CD4-positive, alpha-beta T cell treated with Interleukin-17A for 4 hours (primary cell): ENCODE results near the gene ADARB2.

Experiments
- DNase-seq: peaks from one replicate; pipeline ENCODE4 v3.0.0-alpha.2; 2020; ENCODE audit warnings: mixed read lengths

Gene ADARB2

DNA sequence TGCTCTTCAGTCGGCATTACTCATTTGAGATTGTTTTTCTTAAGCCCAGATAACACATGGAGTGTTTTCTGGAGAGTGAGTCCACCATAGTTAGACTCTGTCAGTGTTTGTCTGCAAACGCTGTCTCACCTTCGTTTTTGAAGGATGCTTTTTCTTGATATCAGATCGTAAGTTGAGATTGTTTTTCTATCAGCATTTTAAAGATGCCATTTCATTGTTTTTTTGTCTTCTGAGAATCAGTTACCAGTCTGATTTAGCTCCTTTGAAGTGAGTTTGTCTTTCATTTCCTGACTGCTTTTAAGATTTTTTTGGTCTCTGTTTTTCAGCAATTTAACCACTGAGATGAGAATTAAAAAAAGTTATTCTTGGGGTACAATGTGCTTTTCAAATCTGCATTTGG is 543.8 kb downstream of the ADARB2 start:
- no peak for DNase-seq

- DNase-seq = no peak
Observed at GRCh38 chr10:1191752-1192151, 545.6 kb downstream of the ADARB2 start.

DNA sequence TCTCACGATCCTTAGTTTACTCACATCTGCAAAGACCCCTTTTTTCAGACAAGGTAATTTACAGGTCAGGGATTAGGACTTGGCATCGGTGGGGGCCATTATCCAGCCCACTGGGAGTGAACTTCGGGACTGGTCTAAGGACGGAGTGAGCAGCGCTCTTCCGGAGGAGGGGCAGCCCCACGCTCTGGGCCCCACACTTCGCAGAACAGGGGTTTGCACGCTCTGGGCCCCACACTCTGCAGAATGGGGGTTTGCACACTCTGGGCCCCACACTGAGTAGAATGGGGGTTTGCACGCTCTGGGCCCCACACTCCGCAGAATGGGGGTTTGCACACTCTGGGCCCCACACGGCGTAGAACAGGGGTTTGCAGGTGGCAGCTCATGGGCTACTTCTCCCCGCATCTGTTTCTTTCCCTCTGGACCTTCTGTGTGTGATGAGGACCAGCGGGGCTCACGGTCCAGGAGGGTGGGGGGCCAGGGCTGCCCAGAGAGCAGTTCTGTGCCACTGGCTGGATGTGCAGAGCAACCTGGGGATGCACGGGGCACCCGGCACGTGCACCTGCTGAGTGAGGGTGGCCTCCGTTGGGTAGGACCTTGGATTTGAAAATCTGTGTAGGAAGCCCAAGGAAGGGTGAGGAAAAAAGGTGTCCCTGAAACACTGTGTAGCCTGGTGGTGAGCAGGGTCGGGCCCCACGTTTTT is 546.4 kb downstream of the ADARB2 start:
- DNase-seq = no peak

DNA sequence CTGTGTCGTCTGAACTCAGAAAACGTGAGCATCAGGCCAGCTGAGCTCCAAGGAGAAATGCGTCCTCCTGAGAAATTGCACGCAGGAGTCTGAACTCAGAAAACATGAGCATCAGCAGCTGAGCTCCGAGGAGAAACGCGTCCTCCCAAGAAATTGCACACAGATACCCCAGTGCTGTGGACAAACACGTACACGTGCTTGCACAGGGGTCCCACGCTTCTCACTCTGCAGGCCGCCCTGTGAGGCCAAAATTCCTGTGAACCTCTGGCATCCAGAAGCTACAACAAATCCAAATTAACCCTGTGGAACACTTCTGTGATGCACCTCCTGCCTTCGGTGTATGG is 547.3 kb downstream of the ADARB2 start:
- DNase-seq = no peak

DNA sequence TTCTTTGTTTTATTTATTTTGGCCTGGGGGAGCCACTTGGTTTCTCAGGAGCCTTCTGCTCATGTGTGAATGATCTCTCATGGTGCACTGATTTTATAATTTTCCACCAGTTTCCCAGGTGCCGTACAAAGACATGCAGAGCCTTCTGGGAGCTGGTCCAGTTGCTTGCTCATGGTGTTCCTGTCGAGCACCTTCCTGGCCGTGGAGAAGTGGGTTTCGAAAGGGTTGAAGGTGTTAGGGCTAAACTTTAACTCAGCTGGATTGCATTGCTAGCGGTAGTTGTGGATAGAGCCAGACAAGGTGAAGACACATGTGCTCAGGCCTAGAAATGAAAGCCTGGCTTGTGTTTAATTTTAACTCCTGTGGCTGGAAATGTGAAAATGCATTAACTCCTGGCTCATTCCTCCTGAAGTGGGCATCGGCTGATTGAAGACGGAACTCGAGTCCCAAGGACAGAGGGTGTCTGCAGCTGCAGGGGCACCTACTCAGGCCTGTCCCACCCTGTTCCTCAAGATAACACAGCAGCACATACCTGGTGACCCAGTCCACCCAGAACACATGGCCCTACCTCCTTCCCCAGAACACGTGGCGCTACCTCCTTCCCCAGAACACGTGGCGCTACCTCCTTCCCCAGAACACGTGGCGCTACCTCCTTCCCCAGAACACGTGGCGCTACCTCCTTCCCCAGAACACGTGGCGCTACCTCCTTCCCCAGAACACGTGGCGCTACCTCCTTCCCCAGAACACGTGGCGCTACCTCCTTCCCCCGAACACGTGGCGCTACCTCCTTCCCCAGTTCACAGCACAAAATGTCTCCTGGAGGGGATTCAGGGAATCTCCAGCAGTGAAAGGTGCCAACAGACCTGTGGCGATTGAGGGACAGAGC is 547.9 kb downstream of the ADARB2 start:
- DNase-seq = no peak

DNA sequence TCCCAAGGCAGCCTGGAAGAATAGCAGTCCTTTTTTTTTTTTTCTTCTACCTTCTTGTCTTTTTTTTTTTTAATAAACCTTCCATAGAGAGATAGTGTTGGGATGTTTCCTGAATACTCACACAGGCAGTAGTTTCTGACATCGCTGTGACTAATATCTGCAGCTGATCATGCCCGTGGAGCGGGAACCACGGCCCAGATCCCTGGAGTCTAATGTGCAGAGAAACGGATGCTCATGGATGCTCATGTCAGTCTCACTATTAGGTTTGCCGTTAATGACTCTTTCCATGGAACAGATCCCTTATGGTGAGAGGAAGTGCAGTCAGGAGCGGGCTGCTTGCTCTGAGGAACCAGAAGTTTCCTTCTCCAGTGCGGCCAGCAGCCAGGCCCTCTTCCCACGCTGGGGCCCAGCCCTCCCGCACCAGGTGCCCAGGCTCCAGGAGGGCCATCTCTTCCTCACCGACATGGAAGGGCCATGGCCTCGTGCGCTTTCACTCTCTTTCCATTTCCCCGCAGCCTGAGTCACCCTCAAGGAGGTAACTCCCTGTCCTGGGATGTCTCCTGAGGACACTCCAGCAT is 548.7 kb downstream of the ADARB2 start:
- DNase-seq = no peak

DNA sequence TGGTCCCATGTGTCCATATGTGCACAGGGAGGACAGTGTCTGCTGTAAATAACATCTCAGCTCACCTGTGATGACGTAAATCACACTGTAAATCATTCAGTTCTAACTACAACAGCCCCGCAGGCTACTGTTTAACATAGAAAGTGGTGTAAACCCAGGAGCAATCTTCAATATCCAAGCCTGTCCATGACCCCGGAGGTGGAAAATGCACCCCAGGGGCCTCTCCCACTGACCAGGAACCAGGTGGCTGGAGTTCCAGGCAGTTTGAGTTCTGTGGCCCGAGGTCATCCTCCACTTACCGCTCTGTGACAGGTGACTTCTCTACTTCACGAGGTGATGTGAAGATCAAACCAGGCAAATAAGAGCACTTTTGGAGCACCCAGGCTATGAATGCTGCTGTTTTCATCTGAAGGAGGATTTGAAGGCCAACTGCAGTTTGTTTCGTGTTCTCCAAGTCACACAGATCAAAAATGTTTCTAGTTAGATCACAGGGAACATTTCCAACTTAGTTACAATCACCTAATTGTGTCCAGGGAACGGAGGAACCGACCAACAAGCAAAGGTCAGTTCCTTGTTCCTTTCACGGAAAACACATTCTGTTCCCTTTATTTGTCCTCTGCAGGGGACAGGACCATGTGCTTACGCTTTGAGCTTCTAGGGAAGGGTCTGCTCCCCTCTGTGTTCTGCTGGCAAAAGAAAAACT is 549.3 kb downstream of the ADARB2 start:
- DNase-seq = no peak

DNA sequence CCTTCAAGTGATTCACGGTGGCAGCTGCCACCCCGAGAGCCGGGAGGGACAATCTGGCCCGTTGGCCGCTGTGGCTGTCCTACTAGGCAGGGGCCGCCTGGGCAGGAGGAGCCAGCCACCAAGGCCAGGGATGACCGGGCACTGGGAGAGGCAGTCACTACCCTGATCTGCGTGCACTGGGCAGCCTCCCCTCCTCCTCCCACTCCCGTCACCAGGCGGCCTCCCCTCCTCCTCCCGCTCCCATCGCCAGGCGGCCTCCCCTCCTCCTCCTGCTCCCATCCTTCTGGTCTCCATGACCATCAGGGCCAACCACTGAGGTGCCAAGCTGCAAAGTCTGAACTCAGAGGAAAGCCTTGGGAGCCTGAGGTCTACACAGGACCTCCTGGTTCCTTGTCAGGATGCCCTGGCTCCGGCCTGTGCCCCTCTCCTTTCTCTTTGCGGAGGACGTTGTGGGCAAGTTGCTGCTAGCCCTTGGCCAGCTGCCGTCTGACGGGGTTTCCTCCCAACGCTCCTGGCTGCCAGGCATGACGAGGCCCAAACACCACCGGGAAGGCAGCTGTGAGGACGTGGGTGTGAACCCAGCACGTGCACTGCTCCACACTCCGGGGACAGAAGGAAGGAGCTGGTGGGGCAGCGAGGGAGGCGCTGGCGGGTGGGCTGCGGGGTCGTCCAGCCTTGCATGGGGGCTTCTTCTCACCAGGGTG is 550.0 kb downstream of the ADARB2 start:
- DNase-seq = no peak

- DNase-seq = no peak
Observed at GRCh38 chr10:1186683-1186990, 550.7 kb downstream of the ADARB2 start.

GRCh38 chr10:1185911-1186682 is 551.2 kb downstream of the ADARB2 start:
- DNase-seq = no peak

DNA sequence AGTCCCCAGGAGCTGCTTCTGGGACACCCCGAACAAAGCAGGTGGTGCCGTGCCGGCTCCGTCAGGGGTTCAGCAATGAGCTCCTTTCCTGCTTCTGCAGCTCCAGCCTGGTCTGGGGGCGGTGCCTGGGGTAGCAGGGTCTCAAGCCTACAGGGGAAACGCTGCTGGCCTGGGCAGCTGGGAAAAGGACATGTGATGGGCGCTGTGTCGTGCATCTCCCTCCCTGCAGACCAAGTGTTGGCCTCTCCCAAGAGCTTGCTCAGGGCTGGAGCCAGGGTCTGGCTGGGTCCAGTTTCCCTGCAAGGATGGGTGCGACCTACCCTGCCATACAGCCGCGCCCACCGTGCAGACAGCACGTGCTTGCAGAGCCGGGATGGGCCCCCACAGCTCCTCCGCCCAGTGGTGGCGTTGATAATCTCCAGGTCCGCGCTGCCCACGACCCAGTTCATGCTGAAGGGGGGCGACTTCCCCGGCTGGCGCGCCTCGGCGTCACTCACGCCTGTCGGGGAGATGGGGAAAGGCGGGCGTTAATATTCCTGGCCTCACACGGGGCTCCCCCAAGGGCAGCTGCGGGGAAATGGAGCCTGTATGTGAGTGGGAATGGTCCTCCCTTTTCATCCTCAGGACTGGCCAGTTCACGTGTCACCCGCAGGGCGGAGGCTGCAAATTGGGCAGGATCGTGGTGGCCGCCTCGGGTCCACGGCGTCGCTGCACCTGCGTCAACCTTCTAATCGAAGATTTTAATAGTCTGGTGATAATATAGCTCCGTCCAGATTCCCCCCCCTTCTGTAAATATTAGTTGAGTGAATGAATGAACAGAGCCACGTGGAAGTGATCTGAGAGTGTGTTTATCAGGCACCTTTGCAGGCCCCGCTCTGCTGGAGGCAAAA is 552.5 kb downstream of the ADARB2 start:
- no peak for DNase-seq

GRCh38 chr10:1183701-1184100 is 553.6 kb downstream of the ADARB2 start:
- no peak for DNase-seq

- no peak for DNase-seq
Observed at GRCh38 chr10:1183033-1183396, 554.3 kb downstream of the ADARB2 start.

- no peak for DNase-seq
Observed at GRCh38 chr10:1182280-1183032, 554.9 kb downstream of the ADARB2 start.

- no peak for DNase-seq
Observed at GRCh38 chr10:1180836-1181235, 556.5 kb downstream of the ADARB2 start.

- DNase-seq = no peak
Observed at GRCh38 chr10:1180071-1180730, 557.1 kb downstream of the ADARB2 start.

DNA sequence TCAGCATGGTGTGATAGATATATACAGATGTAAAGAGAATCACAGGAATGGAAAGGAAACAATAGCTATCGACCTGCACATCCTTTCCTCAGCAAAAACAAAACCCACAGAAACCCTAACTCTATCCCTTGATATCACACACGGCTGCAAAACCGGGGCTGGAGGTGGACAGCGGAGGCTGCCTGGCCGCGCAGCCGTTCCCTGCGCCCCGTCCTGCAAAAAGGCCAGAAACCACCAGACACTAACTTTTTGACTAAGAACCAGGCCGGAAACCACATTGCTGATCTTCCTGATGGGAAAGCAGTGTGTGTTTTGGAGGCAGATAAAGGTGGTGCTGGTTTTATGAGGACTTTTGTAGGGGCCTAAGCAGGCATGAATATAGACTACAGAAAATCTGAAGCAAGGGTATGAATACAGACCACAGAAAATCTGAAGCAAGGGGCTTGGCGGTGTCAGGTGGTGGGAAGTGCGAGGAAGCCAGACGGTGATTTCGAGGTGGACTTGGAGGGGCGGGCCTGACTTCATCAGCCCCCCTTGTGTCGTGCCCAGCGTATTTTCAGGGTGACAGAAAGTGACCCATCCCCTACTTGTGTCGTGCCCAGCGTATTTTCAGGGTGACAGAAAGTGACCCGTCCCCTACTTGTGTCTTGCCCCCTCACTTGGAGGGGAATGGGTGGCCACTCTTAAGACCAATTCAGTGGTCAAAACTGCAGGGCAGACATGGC is 557.8 kb downstream of the ADARB2 start:
- DNase-seq = no peak

- DNase-seq = no peak
Observed at GRCh38 chr10:1178506-1178905, 558.8 kb downstream of the ADARB2 start.

GRCh38 chr10:1177936-1178335 is 559.4 kb downstream of the ADARB2 start:
- no peak for DNase-seq
